H1 (cell line): ENCODE data around the gene RPUSD4. TPM values are rescaled to one million over a fixed set of nuclear protein-coding genes. Genes with fewer than 3 reads are reported as not detected.

Source experiments
- CTCF ChIA-PET: fragments of 300-600 bp; sonication (Branson Sonifier 250); formaldehyde crosslinking; loops from one replicate; lab custom pipeline; 2021; ENCODE audit not compliant: partially characterized antibody; lab: Charles Lee
- POLR2A ChIA-PET: fragments of 300-600 bp; sonication (Branson Sonifier 250); formaldehyde crosslinking; loops from one replicate; lab custom pipeline; 2021; ENCODE audit warnings: inconsistent platforms; ENCODE audit not compliant: partially characterized antibody; lab: Charles Lee
- DNase-seq, 2 experiments: peaks; one replicate each; pipeline versions ENCODE4 v3.0.0 to v3.0.0-alpha.2; 2010 to 2022; ENCODE audit warnings: low spot score in 2 of 2, low read depth in 1 of 2, mixed read lengths in 1 of 2
- FAIRE-seq: peaks from 2 replicates; lab custom pipeline; 2011; peaks lifted over from hg19 to GRCh38; lab: Jason Lieb, UNC
- H2AFZ ChIP-seq: 2 replicates; pipeline ENCODE4 v1.8.1; 2012; ENCODE audit warnings: low read length, inconsistent platforms
- H2AK5ac ChIP-seq: 2 replicates; pipeline ENCODE4 v1.6.1; 2013; ENCODE audit warnings: low read depth, low read length
- H2BK120ac ChIP-seq: replicated peaks from 2 replicates; pipeline ENCODE3; 2013; ENCODE audit warnings: low read depth, low read length, inconsistent platforms
- H2BK12ac ChIP-seq: 2 replicates; pipeline ENCODE4 v1.6.1; 2013; ENCODE audit warnings: low read depth, low read length
- H2BK15ac ChIP-seq: 2 replicates; pipeline ENCODE4 v1.6.1; 2013; ENCODE audit warnings: low read length
- H2BK20ac ChIP-seq: 2 replicates; pipeline ENCODE4 v1.6.1; 2013; ENCODE audit warnings: low read length
- H2BK5ac ChIP-seq: 2 replicates; pipeline ENCODE4 v1.6.1; 2013; ENCODE audit warnings: low read depth, low read length
- H3K14ac ChIP-seq: 2 replicates; pipeline ENCODE4 v1.6.1; 2013; ENCODE audit warnings: inconsistent platforms; ENCODE audit not compliant: insufficient read length
- H3K18ac ChIP-seq: 2 replicates; pipeline ENCODE4 v1.6.1; 2013; ENCODE audit warnings: low read length; ENCODE audit errors: extremely low read depth
- H3K23ac ChIP-seq: 2 replicates; pipeline ENCODE4 v1.6.1; 2013; ENCODE audit warnings: inconsistent platforms; ENCODE audit not compliant: insufficient read length
- H3K23me2 ChIP-seq: 2 replicates; pipeline ENCODE4 v1.6.1; 2013; ENCODE audit warnings: low read depth, low read length
- H3K27ac ChIP-seq: 2 replicates; pipeline ENCODE4 v1.6.1; 2011; ENCODE audit warnings: low read depth, low read length, inconsistent platforms
- H3K27me3 ChIP-seq, 4 experiments: replicated peaks in 1 of 4; 1 replicate in 1 of 4; 2 replicates in 3 of 4; pipeline versions ENCODE4 v1.6.1 to v1.8.1; 2011 to 2013; ENCODE audit warnings: low read length in 3 of 4, mild to moderate bottlenecking in 3 of 4, inconsistent platforms in 2 of 4, mixed read lengths in 2 of 4, moderate library complexity in 1 of 4; ENCODE audit not compliant: control insufficient read depth in 3 of 4, insufficient read depth in 3 of 4; ENCODE audit errors: extremely low read depth in 1 of 4
- H3K36me3 ChIP-seq, 4 experiments: 2 replicates each; pipeline versions ENCODE4 v1.6.1 to v1.8.1; 2011 to 2013; ENCODE audit warnings: mild to moderate bottlenecking in 4 of 4, low read length in 3 of 4, moderate library complexity in 2 of 4, control low read depth in 1 of 4, inconsistent platforms in 1 of 4; ENCODE audit not compliant: insufficient read depth in 4 of 4, control insufficient read depth in 2 of 4
- H3K4ac ChIP-seq: replicated peaks from 2 replicates; pipeline ENCODE3; 2013; ENCODE audit warnings: low read length, low read depth, mixed read lengths, inconsistent platforms; ENCODE audit not compliant: insufficient read length
- H3K4me1 ChIP-seq, 4 experiments: replicated peaks in 1 of 4; 1 replicate in 1 of 4; 2 replicates in 3 of 4; pipeline versions ENCODE4 v1.6.1 to v1.8.1; 2011 to 2013; ENCODE audit warnings: low read length in 3 of 4, inconsistent platforms in 2 of 4, mixed read lengths in 1 of 4; ENCODE audit not compliant: insufficient read depth in 4 of 4, control insufficient read depth in 3 of 4
- H3K4me2 ChIP-seq, 2 experiments: 2 replicates each; pipeline versions ENCODE4 v1.6.1 to v1.8.1; 2011 to 2013; ENCODE audit warnings: low read depth in 2 of 2, low read length in 2 of 2, control low read depth in 1 of 2, inconsistent platforms in 1 of 2, mild to moderate bottlenecking in 1 of 2; ENCODE audit not compliant: insufficient read depth in 1 of 2
- H3K4me3 ChIP-seq, 4 experiments: fragments of 200-600, 300-600 bp in 1 of 4; sonication (generic), shearing (Covaris generic), sonication (Bioruptor Twin) in 1 of 4; 2 replicates each; pipeline versions ENCODE4 v1.5.1 to v1.8.1; 2011 to 2016; ENCODE audit warnings: low read length in 4 of 4, low read depth in 3 of 4, control low read depth in 2 of 4, inconsistent platforms in 2 of 4, mild to moderate bottlenecking in 2 of 4, mixed read lengths in 1 of 4, moderate library complexity in 1 of 4; ENCODE audit not compliant: insufficient read depth in 2 of 4; ENCODE audit errors: extremely low read depth in 1 of 4
- H3K56ac ChIP-seq: replicated peaks from 2 replicates; pipeline ENCODE3; 2013; ENCODE audit warnings: low read depth, mild to moderate bottlenecking, mixed read lengths, low read length, inconsistent platforms; ENCODE audit not compliant: insufficient read length
- H3K79me1 ChIP-seq: 2 replicates; pipeline ENCODE4 v1.6.1; 2013; ENCODE audit warnings: low read depth, low read length, control low read depth
- H3K79me2 ChIP-seq, 2 experiments: 2 replicates each; pipeline versions ENCODE4 v1.6.1 to v1.8.1; 2012 to 2013; ENCODE audit warnings: low read length in 2 of 2, mild to moderate bottlenecking in 2 of 2, inconsistent platforms in 1 of 2; ENCODE audit not compliant: insufficient read depth in 2 of 2, control insufficient read depth in 1 of 2
- H3K9ac ChIP-seq, 4 experiments: replicated peaks in 1 of 4; 1 replicate in 1 of 4; 2 replicates in 3 of 4; pipeline versions ENCODE4 v1.6.1 to v1.8.1; 2011 to 2013; ENCODE audit warnings: low read depth in 3 of 4, low read length in 3 of 4, control low read depth in 2 of 4, mild to moderate bottlenecking in 2 of 4, moderate library complexity in 2 of 4, inconsistent platforms in 1 of 4; ENCODE audit errors: extremely low read depth in 1 of 4
- H3K9me3 ChIP-seq, 2 experiments: 2 replicates each; pipeline versions ENCODE4 v1.6.1 to v1.8.1; 2012 to 2013; ENCODE audit warnings: mild to moderate bottlenecking in 2 of 2, moderate library complexity in 2 of 2, control low read depth in 1 of 2, inconsistent platforms in 1 of 2, low read depth in 1 of 2, low read length in 1 of 2, mixed read lengths in 1 of 2; ENCODE audit not compliant: insufficient read depth in 2 of 2
- H4K20me1 ChIP-seq, 2 experiments: replicated peaks in 1 of 2; 2 replicates each; pipeline versions ENCODE3 to v1.8.1; 2011 to 2013; ENCODE audit warnings: inconsistent platforms in 2 of 2, low read length in 2 of 2, mild to moderate bottlenecking in 1 of 2; ENCODE audit not compliant: insufficient read depth in 2 of 2, control insufficient read depth in 1 of 2
- H4K5ac ChIP-seq: 2 replicates; pipeline ENCODE4 v1.6.1; 2013; ENCODE audit warnings: low read length, low read depth, mixed read lengths, inconsistent platforms; ENCODE audit not compliant: insufficient read length
- H4K8ac ChIP-seq: 2 replicates; pipeline ENCODE4 v1.8.0; 2013; ENCODE audit warnings: mild to moderate bottlenecking, moderate library complexity, low read length, inconsistent platforms; ENCODE audit not compliant: insufficient read depth; ENCODE audit errors: extremely low read depth
- H4K91ac ChIP-seq: replicated peaks from 2 replicates; pipeline ENCODE3; 2013; ENCODE audit warnings: low read length, mixed read lengths, inconsistent platforms; ENCODE audit not compliant: insufficient read length
- ASH2L ChIP-seq: fragments of 200-600, 300-600 bp; sonication (generic); IDR thresholded peaks from one replicate; pipeline ENCODE4 v1.7.1; 2017; ENCODE audit warnings: low read length
- EP300 ChIP-seq, 2 experiments: IDR thresholded peaks; 1 replicate in 1 of 2; 2 replicates in 1 of 2; pipeline ENCODE4 v1.6.1; 2011 to 2012; ENCODE audit warnings: low read depth in 2 of 2, low read length in 2 of 2, mild to moderate bottlenecking in 2 of 2, borderline replicate concordance in 1 of 2, inconsistent platforms in 1 of 2, moderate library complexity in 1 of 2
- GABPA ChIP-seq: IDR thresholded peaks from 2 replicates; pipeline ENCODE4 v1.6.1; 2011; ENCODE audit warnings: mild to moderate bottlenecking, low read length, moderate library complexity, borderline replicate concordance; ENCODE audit not compliant: insufficient read depth
- GTF2F1 ChIP-seq: IDR thresholded peaks from 2 replicates; pipeline ENCODE4 v1.6.1; 2012; ENCODE audit warnings: low read depth, low read length, improper control_type of control experiment, borderline replicate concordance
- HDAC2 ChIP-seq, 2 experiments: fragments of 300-600 bp in 1 of 2; sonication (generic) in 1 of 2; IDR thresholded peaks; 2 replicates each; pipeline ENCODE4 v1.6.1; 2011 to 2012; ENCODE audit warnings: low read depth in 2 of 2, low read length in 2 of 2, mild to moderate bottlenecking in 2 of 2, moderate library complexity in 2 of 2, borderline replicate concordance in 1 of 2, inconsistent platforms in 1 of 2
- KDM4A ChIP-seq: IDR thresholded peaks from one replicate; pipeline ENCODE4 v1.7.1; 2012; ENCODE audit warnings: low read depth, mild to moderate bottlenecking, moderate library complexity, low read length, inconsistent platforms; ENCODE audit not compliant: severe bottlenecking
- MAFK ChIP-seq: IDR thresholded peaks from 2 replicates; pipeline ENCODE4 v1.6.1; 2012; ENCODE audit warnings: low read depth, mild to moderate bottlenecking, improper control_type of control experiment, low read length
- RFX5 ChIP-seq: IDR thresholded peaks from 2 replicates; pipeline ENCODE4 v1.6.1; 2011; ENCODE audit warnings: low read depth, low read length, improper control_type of control experiment, borderline replicate concordance
- RNF2 ChIP-seq: fragments of 200-900, 300-1000 bp; sonication (generic); IDR thresholded peaks from 2 replicates; pipeline ENCODE4 v1.7.1; 2016; ENCODE audit warnings: borderline replicate concordance, low read depth, mild to moderate bottlenecking, antibody characterized with exemption, low read length; ENCODE audit not compliant: poor library complexity, severe bottlenecking; ENCODE audit errors: missing control alignments
- SP1 ChIP-seq: IDR thresholded peaks from 2 replicates; pipeline ENCODE4 v1.6.1; 2011; ENCODE audit warnings: low read depth, low read length
- WGBS, 2 experiments: shearing (Covaris generic) in 1 of 2; methylation state at CpG; one replicate each; pipeline versions ENCODE4 v1.1.6 to v1.1.7; 2013 to 2015; ENCODE audit warnings: low lambda C conversion rate in 2 of 2, mixed read lengths in 2 of 2, inconsistent platforms in 1 of 2, low coverage in 1 of 2, missing lambda C conversion rate in 1 of 2; ENCODE audit not compliant: insufficient replicate concordance in 2 of 2, insufficient coverage in 1 of 2, insufficient read length in 1 of 2; ENCODE audit errors: extremely low coverage in 1 of 2, missing lambda C conversion rate in 1 of 2; 5-methylcytosine and 5-hydroxymethylcytosine counted together
- polyA plus RNA-seq, 7 experiments: library from polyadenylated mRNA; depleted of rRNA in 3 of 7; stranded (reverse) in 5 of 7; unstranded in 2 of 7; fragments of >200 nt in 5 of 7; fragments of 200-250 nt in 2 of 7; gene quantifications; 1 replicate in 5 of 7; 2 replicates in 1 of 7; 4 replicates in 1 of 7; pipeline versions ENCODE4 v1.2.1 to v1.2.3, GENCODE V29; 2011 to 2013; ENCODE audit warnings: missing spikeins in 2 of 7, mixed read lengths in 2 of 7
- total RNA-seq: library from RNA; stranded (reverse); fragmentation: NEBNext Ultra II Directional; extraction: Animal tissue kit (Norgen Biotek cat#: 25700); gene quantifications from 2 replicates; pipeline ENCODE4 v1.2.1, GENCODE V29; 2021
- TF ChIP-seq, protein P1 (sequence below): IDR thresholded peaks from 2 replicates; pipeline ENCODE4 v1.6.1; 2011; ENCODE audit warnings: low read length, improper control_type of control experiment

Gene RPUSD4
- total and polyA plus RNA-seq, 2 of the 8 experiments (the other 6 are each of a cell fraction or from before 2014, with no cell fraction given) = 36.1 to 50.7 TPM

DNA sequence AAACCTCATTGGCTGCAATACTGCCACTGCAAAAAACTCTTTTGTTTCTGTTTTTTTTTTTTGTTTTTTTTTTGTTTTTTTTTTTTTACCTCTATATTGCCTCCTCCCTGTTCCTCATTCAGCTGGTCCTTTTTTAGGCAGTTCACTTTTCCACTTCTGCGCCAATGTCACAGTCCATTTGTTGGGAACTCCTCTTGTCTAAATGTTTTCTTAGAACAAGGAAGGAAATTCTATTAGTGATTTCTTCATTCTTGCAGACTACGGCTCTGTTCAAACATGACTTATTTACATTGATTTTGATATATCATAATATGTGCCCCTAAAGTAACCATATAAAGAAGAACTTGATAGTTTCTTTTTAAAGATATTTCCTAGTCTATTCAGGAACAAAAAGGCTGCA lies 3.0 kb upstream of the RPUSD4 start:
- Histone ChIP-seq H3K9me3 (no peaks in the 10 kb centered on the region), H3K27me3 (no peaks in the 10 kb centered on the region), H3K23ac (no peak overlapping the region), H4K20me1 (peaks cover 3 to 4% of the 10 kb centered on the region in 2 experiments), H3K18ac (no peak overlapping the region), H4K5ac (no peak overlapping the region), H3K14ac (no peak overlapping the region), H3K79me2 (peaks cover 10 to 85% of the 10 kb centered on the region in 2 experiments), H3K79me1 (peaks cover 18% of the 10 kb centered on the region), H3K27ac (no peak overlapping the region), H3K4ac (no peak overlapping the region), H2BK120ac (no peak overlapping the region), H4K91ac (no peak overlapping the region), H3K36me3 (peaks cover 0 to 5% (median 2%) of the 10 kb centered on the region in 4 experiments; a peak in 4 of 8 replicates), H3K4me3 (no peak overlapping the region), H3K9ac (no peak overlapping the region), H2BK20ac (no peak overlapping the region), H2AFZ (no peak overlapping the region), H2BK5ac (no peak overlapping the region), H2AK5ac (no peak overlapping the region), H2BK15ac (no peak overlapping the region), H4K8ac (no peak overlapping the region), H3K56ac (no peak overlapping the region), H3K4me1 (peaks cover 0 to 11% (median 3%) of the 10 kb centered on the region in 4 experiments; a peak in 2 of 7 replicates), H3K23me2 (peaks cover 7% of the 10 kb centered on the region; the same call in 1 of the 2 replicates), H3K4me2 (no peak overlapping the region), H2BK12ac (no peak overlapping the region)
- ChIA-PET CTCF (no interaction called here), POLR2A (interaction anchor here (1.6 kb wide), 1 partner anchor 16 kb away, joined by 4 read pairs; no protein-coding TSS in a partner anchor)
- DNase-seq (no peak), FAIRE-seq (no peak)
- WGBS, 2 experiments = 94% methylated on average over 2 of the region's 2 CpGs; no CpG with 5 or more reads in 1 of the 2 experiments
- TF ChIP-seq GTF2F1 (no peak), RNF2 (no peak), RFX5 (no peak), EP300 (IDR thresholded peaks at IDR 0.05; ENCODE audit: borderline replicate concordance in 1 of 2, low read depth in 2 of 2, low read length in 2 of 2) (no peak), KDM4A (no peak), HDAC2 (IDR thresholded peaks at IDR 0.05; ENCODE audit: borderline replicate concordance in 1 of 2, low read depth in 2 of 2, low read length in 2 of 2) (no peak), SP1 (no peak), ASH2L (no peak), GABPA (no peak), MAFK (no peak)
- TF ChIP-seq, protein P1, sequence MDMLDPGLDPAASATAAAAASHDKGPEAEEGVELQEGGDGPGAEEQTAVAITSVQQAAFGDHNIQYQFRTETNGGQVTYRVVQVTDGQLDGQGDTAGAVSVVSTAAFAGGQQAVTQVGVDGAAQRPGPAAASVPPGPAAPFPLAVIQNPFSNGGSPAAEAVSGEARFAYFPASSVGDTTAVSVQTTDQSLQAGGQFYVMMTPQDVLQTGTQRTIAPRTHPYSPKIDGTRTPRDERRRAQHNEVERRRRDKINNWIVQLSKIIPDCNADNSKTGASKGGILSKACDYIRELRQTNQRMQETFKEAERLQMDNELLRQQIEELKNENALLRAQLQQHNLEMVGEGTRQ = no peak
